Mesothelial cell of epicardium (in vitro differentiated cells): ENCODE results near the gene RBBP8NL. TPM values are rescaled to one million over a fixed set of nuclear protein-coding genes. Genes with fewer than 3 reads are reported as not detected.

ENCODE experiments used
- DNase-seq, 2 experiments: peaks; one replicate each; pipeline ENCODE4 v3.0.0; 2021; ENCODE audit warnings: low spot score in 2 of 2; ENCODE audit not compliant: unreplicated experiment in 2 of 2
- H3K27ac Mint-ChIP-seq: 2 replicates; pipeline ENCODE4 v1.8.0; 2021; ENCODE audit warnings: mixed read lengths
- H3K27me3 Mint-ChIP-seq: 2 replicates; pipeline ENCODE4 v1.8.0; 2021; ENCODE audit warnings: low read depth, mixed read lengths
- H3K36me3 Mint-ChIP-seq: 2 replicates; pipeline ENCODE4 v1.8.0; 2021; ENCODE audit warnings: mixed read lengths
- H3K4me1 Mint-ChIP-seq: 2 replicates; pipeline ENCODE4 v1.8.0; 2021; ENCODE audit warnings: mixed read lengths
- H3K4me3 Mint-ChIP-seq: 2 replicates; pipeline ENCODE4 v1.8.0; 2021; ENCODE audit warnings: mild to moderate bottlenecking, moderate library complexity, mixed read lengths
- H3K9me3 Mint-ChIP-seq: 2 replicates; pipeline ENCODE4 v1.8.0; 2021; ENCODE audit warnings: mixed read lengths
- CTCF ChIP-seq: fragments of 200-600 bp; sonication (generic); IDR thresholded peaks from one replicate; pipeline ENCODE4 v1.5.0; 2021; ENCODE audit warnings: antibody characterized with exemption; ENCODE audit not compliant: unreplicated experiment
- total RNA-seq: library from RNA; stranded (reverse); gene quantifications from 3 replicates; pipeline ENCODE4 v1.2.1, GENCODE V29; 2021

RBBP8NL gene
- total RNA-seq, 1 donor from 2014 or later, result 13.5 TPM

GRCh38 chr20:62365814-62366369 lies 61.4 kb downstream of the RBBP8NL start:
- H3K4me3 Mint-ChIP-seq, result peak overlapping the region; percentile 75
- no peak for TF ChIP-seq CTCF
- peak overlapping the region; percentile 94 for H3K27ac Mint-ChIP-seq
- H3K4me1 Mint-ChIP-seq, result peaks cover 63% of the 10 kb centered on the region
- no peaks in the 10 kb centered on the region for H3K9me3 Mint-ChIP-seq
- no peaks in the 10 kb centered on the region for H3K36me3 Mint-ChIP-seq
- no peak for DNase-seq
- H3K27me3 Mint-ChIP-seq, result no peaks in the 10 kb centered on the region

- Mint-ChIP-seq H3K27me3 (no peaks in the 10 kb centered on the region), H3K36me3 (no peaks in the 10 kb centered on the region), H3K4me3 (peak overlapping the region; percentile 75), H3K9me3 (no peaks in the 10 kb centered on the region), H3K4me1 (peaks cover 62% of the 10 kb centered on the region), H3K27ac (peak overlapping the region; percentile 94)
- TF ChIP-seq CTCF, result no peak
- no peak for DNase-seq
These were observed 62.2 kb downstream of the RBBP8NL start for GRCh38 chr20:62364911-62365736.

- Mint-ChIP-seq H3K9me3 (no peaks in the 10 kb centered on the region), H3K27ac (peak overlapping the region; percentile 94), H3K36me3 (no peaks in the 10 kb centered on the region), H3K4me3 (peak overlapping the region; percentile 75), H3K4me1 (peaks cover 57% of the 10 kb centered on the region), H3K27me3 (no peaks in the 10 kb centered on the region)
- DNase-seq, result no peak
- no peak for TF ChIP-seq CTCF
These were observed 63.2 kb downstream of the RBBP8NL start for GRCh38 chr20:62363920-62364851.

GRCh38 chr20:62362991-62363919 lies 64.1 kb downstream of the RBBP8NL start:
- no peak for TF ChIP-seq CTCF
- H3K4me3 Mint-ChIP-seq, result peak overlapping the region; percentile 39
- peak overlapping the region; percentile 94 for H3K27ac Mint-ChIP-seq
- H3K36me3 Mint-ChIP-seq, result no peaks in the 10 kb centered on the region
- no peaks in the 10 kb centered on the region for H3K27me3 Mint-ChIP-seq
- H3K9me3 Mint-ChIP-seq, result no peaks in the 10 kb centered on the region
- DNase-seq, result no peak
- peaks cover 53% of the 10 kb centered on the region for H3K4me1 Mint-ChIP-seq

- peak overlapping the region; percentile 94 for H3K27ac Mint-ChIP-seq
- peak overlapping the region; percentile 17 for H3K4me3 Mint-ChIP-seq
- no peaks in the 10 kb centered on the region for H3K9me3 Mint-ChIP-seq
- peaks cover 49% of the 10 kb centered on the region for H3K4me1 Mint-ChIP-seq
- no peak for TF ChIP-seq CTCF
- H3K36me3 Mint-ChIP-seq, result no peaks in the 10 kb centered on the region
- no peak for DNase-seq
- H3K27me3 Mint-ChIP-seq, result no peaks in the 10 kb centered on the region
These were observed 64.8 kb downstream of the RBBP8NL start for GRCh38 chr20:62362590-62362940.
